Activated naive CD8-positive, alpha-beta T cell (primary cell): ENCODE measurements around the gene PIGM.
"Not testable (repeated sequence)": the region's sequence is repeated elsewhere in the genome, so short reads cannot be mapped to it uniquely, and the experiment has no call there.

Experiments
- H3K27ac Mint-ChIP-seq: one replicate; pipeline ENCODE4 v1.8.0; 2021; ENCODE audit warnings: mixed read lengths
- H3K27me3 Mint-ChIP-seq: one replicate; pipeline ENCODE4 v1.8.0; 2021; ENCODE audit warnings: mixed read lengths
- H3K36me3 Mint-ChIP-seq: one replicate; pipeline ENCODE4 v1.8.0; 2021; ENCODE audit warnings: mixed read lengths
- H3K4me1 Mint-ChIP-seq: one replicate; pipeline ENCODE4 v1.8.0; 2021; ENCODE audit warnings: low read depth, mixed read lengths
- H3K4me3 Mint-ChIP-seq: one replicate; pipeline ENCODE4 v1.8.0; 2021; ENCODE audit warnings: mild to moderate bottlenecking, mixed read lengths
- H3K9me3 Mint-ChIP-seq: one replicate; pipeline ENCODE4 v1.8.0; 2021; ENCODE audit warnings: low read depth, mixed read lengths

The PIGM gene

GRCh38 chr1:160066829-160067745 is 35.3 kb upstream of the PIGM start:
- no peak overlapping the region for H3K27ac Mint-ChIP-seq
- H3K27me3 Mint-ChIP-seq = peaks cover 9% of the 10 kb centered on the region
- no peak overlapping the region for H3K4me3 Mint-ChIP-seq
- H3K4me1 Mint-ChIP-seq = peaks cover 7% of the 10 kb centered on the region
- H3K9me3 Mint-ChIP-seq = no peaks in the 10 kb centered on the region
- no peaks in the 10 kb centered on the region for H3K36me3 Mint-ChIP-seq

DNA sequence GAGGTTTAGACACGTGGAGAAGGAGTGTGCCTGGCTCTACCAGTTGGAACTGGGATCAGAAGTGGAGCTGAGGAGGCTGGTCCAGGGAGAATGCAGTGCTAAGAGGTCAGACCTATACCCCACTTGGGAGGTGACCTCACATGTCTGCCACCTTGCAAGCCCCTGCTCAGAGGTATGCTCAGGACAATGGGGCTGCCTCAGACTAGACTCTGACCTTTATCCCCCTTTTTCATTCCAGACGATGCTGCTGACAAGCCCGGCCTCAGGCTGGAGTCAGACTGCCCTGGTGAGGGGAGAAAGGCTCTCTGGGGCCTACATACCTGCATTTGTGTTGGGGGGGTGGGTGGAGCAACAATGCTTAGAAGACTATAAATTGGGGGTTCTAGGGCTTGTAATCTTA is 33.0 kb upstream of the PIGM start:
- Mint-ChIP-seq H3K4me3 (no peak overlapping the region), H3K36me3 (no peaks in the 10 kb centered on the region), H3K27ac (no peak overlapping the region), H3K4me1 (no peaks in the 10 kb centered on the region), H3K9me3 (no peaks in the 10 kb centered on the region), H3K27me3 (peaks cover 2% of the 10 kb centered on the region)

DNA sequence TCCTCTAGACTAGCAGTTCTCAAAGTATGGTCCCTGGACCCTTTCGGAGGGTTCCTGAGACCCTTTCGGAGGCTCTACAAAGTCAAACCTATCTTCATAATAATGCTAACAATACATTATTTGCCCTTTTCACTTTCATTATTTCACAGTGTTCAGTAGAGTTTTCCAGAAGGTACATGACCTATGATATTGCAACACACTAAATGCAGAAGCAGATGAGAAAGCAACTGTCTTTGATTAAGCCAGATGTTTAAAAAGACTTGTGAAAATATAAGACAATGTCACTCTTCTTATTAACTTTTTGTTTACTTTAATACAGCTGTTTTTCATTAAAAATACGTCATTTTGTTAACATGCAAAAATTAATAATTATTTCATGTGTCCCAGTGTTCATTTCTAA is 32.4 kb upstream of the PIGM start:
- no peaks in the 10 kb centered on the region for H3K9me3 Mint-ChIP-seq

DNA sequence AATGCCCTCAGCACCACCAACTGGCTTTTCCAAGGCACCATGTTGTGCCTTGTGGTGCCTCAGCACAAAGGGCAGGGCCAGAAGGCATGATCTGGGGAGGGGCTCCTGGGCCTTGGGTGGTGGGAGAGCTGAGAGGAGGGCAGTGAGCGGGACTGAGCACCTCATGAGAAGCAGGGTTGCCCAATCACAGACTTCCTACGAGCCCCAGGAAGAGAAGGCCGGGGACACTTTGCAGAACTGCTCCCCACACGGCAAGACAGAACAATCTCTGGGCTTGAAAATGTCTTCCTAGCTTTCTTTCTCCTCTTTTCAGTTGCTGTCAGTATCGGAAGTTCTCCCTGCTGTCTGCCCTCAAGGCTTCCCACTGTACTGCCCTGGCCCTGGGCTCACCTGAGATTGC is 31.4 kb upstream of the PIGM start:
- Mint-ChIP-seq H3K4me1 (no peaks in the 10 kb centered on the region), H3K36me3 (no peaks in the 10 kb centered on the region), H3K4me3 (no peak overlapping the region), H3K9me3 (no peaks in the 10 kb centered on the region), H3K27me3 (peaks cover 6% of the 10 kb centered on the region), H3K27ac (no peak overlapping the region)

More for the DNA sequence above, 32.4 kb upstream of the PIGM start:
- H3K36me3 Mint-ChIP-seq = no peaks in the 10 kb centered on the region
- peaks cover 5% of the 10 kb centered on the region for H3K27me3 Mint-ChIP-seq
- H3K4me3 Mint-ChIP-seq = no peak overlapping the region
- no peak overlapping the region for H3K27ac Mint-ChIP-seq
- no peaks in the 10 kb centered on the region for H3K4me1 Mint-ChIP-seq

DNA sequence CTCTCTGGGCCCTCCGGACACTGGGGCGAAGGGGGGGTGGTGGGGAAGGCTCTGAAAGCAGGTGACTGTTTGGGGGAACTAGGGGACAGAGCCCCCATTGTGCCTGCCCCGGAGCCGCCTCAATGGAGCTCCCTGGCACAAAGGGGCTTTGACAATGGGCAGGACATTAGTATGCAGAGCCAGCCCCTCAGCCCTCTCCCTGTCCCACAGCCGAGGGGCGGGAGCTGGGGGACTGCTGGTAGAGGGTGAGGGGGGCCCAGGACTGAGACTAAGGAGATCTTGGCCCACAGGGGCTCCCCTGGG is 30.4 kb upstream of the PIGM start:
- Mint-ChIP-seq H3K9me3 (no peaks in the 10 kb centered on the region), H3K36me3 (no peaks in the 10 kb centered on the region), H3K27ac (no peak overlapping the region), H3K4me3 (no peak overlapping the region), H3K4me1 (no peaks in the 10 kb centered on the region), H3K27me3 (peaks cover 7% of the 10 kb centered on the region)

- Mint-ChIP-seq H3K27ac (no peak overlapping the region), H3K27me3 (peaks cover 11% of the 10 kb centered on the region)
Observed at GRCh38 chr1:160061369-160062229, 29.8 kb upstream of the PIGM start.

DNA sequence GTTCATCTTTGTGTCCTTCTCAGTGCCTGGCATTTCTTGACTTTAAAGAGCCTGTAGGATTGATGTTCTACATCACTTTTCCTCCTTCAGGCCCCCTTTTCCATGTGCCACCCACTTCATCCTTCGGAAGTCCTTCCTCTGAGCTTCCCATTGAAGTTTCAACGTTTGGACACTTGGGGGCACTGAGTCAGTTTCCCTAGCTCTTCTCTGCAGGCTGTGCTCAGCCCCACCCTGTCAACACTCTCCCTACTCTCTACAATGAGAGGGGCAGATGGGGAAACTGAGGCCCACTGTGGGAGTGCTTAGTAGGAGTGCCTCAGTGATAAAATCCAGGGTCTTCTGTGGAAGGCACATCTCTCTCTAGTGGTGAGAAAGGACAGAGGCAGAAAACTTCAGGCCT is 26.3 kb upstream of the PIGM start:
- H3K9me3 Mint-ChIP-seq = no peaks in the 10 kb centered on the region

More at GRCh38 chr1:160061369-160062229, 29.8 kb upstream of the PIGM start:
- Mint-ChIP-seq H3K36me3 (no peaks in the 10 kb centered on the region), H3K9me3 (no peaks in the 10 kb centered on the region), H3K4me3 (no peak overlapping the region), H3K4me1 (no peaks in the 10 kb centered on the region)

DNA sequence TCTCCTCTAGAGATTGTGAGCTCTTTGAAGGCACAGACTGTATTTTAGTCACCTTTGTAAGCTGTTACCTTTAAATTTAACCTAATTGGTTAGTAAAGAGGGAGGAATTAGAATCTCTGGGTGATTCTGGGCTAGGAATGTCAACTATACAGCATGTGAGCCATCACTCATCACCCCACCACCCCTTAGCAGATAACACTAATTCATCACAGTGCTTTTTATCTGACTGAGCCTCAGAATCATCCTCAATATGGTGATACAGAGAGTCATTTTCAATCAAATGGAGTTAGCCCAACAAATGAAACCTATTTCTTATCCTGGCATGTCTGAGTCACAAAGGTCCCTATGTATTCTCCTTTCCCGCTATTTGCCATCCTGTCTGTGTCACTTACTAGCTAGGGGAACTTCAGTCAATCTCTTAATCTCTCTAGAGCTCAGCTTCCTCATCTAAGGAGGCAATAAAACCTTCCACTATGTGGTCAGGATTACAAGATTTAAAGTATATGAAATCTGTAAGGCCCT is 24.9 kb upstream of the PIGM start:
- H3K9me3 Mint-ChIP-seq = no peaks in the 10 kb centered on the region
- H3K4me1 Mint-ChIP-seq = peaks cover 4% of the 10 kb centered on the region
- H3K4me3 Mint-ChIP-seq = no peak overlapping the region
- H3K27ac Mint-ChIP-seq = no peak overlapping the region
- H3K27me3 Mint-ChIP-seq = peaks cover 26% of the 10 kb centered on the region
- H3K36me3 Mint-ChIP-seq = no peaks in the 10 kb centered on the region

More for the DNA sequence above, 26.3 kb upstream of the PIGM start:
- Mint-ChIP-seq H3K4me3 (no peak overlapping the region), H3K27me3 (peaks cover 26% of the 10 kb centered on the region), H3K4me1 (peaks cover 4% of the 10 kb centered on the region), H3K27ac (no peak overlapping the region), H3K36me3 (no peaks in the 10 kb centered on the region)

DNA sequence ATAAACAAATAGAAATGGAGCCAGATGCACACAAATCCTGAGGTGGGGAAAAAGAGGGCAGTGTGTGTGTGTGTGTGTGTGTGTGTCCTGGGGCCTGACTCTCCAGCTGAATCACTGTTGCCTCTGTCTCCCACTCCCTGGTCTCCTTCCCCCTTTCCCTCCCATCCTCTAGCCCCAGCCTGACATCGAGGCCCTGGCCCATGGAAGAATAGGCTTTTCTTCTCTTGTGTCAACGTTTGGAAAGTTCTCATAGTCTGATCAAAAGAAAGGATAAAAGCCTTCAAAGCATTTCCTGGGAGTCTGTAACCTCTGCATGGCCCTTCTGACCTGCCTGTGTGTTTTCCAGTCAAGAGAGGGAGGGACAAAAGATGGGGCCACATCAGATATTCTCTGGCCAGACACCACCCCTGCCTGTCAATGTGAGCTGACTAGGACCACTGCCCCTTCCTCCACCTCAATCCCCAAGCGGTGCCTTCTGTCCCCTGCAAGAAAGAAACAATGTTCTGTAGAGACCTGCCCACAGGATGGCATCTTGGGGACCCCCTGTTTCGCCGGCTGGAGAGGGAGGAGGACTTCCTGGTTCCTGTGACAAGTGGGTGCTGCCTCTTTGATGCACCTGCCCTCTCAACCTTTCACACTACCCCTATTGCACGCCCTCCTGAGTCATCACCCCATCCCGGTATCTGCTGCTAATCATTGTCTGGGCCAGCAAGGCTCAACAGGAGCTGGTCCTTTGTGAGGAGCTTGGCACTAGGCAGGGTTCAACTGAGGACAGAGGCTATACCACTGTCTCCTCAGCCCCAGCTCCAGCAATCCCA is 22.0 kb upstream of the PIGM start:
- peaks cover 22% of the 10 kb centered on the region for H3K27me3 Mint-ChIP-seq
- no peaks in the 10 kb centered on the region for H3K36me3 Mint-ChIP-seq
- H3K9me3 Mint-ChIP-seq = no peaks in the 10 kb centered on the region
- H3K4me1 Mint-ChIP-seq = peaks cover 4% of the 10 kb centered on the region
- no peak overlapping the region for H3K4me3 Mint-ChIP-seq
- no peak overlapping the region for H3K27ac Mint-ChIP-seq

DNA sequence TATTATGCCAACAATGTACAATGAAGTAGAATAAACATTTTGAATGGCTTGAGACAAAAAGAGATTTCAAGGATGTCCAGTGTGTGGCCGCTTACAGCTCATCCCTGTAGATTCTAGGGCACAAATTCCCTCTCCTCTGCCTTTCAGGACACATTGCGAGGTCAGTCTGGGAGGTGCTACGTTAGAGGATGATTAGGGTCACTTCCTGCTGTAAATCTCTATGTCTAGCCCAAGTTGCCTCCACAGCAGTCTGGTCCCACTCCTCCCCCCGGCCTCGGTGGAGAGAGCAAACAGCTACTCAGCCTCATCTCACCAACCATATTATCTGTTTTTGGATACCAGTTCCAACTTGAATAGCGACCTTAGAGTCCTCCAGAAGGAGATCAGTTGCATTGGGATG is 21.1 kb upstream of the PIGM start:
- H3K36me3 Mint-ChIP-seq = no peaks in the 10 kb centered on the region
- no peak overlapping the region for H3K4me3 Mint-ChIP-seq
- no peaks in the 10 kb centered on the region for H3K9me3 Mint-ChIP-seq
- peaks cover 4% of the 10 kb centered on the region for H3K4me1 Mint-ChIP-seq
- no peak overlapping the region for H3K27ac Mint-ChIP-seq
- peaks cover 23% of the 10 kb centered on the region for H3K27me3 Mint-ChIP-seq

DNA sequence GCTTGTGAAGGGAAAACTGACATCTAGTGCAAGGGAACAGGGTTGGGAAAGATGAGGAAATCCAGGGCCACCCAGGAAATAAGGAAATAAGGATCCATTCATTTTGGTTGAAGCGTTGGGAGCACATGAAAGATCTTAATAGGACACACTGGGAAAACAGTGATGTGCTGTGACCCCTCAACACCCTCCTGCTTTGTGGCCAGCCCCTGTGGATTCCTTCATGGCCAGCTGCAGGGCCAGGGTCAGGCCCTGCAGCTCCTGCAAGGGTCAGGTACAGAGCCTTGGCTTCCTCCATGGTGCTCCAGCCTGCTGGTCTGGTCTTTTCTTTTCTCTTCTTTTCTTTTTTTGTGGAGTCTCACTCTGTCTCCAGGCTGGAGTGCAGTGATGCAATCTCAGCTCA is 18.8 kb upstream of the PIGM start:
- Mint-ChIP-seq H3K9me3 (no peaks in the 10 kb centered on the region), H3K36me3 (no peaks in the 10 kb centered on the region), H3K27me3 (peaks cover 8% of the 10 kb centered on the region)

DNA sequence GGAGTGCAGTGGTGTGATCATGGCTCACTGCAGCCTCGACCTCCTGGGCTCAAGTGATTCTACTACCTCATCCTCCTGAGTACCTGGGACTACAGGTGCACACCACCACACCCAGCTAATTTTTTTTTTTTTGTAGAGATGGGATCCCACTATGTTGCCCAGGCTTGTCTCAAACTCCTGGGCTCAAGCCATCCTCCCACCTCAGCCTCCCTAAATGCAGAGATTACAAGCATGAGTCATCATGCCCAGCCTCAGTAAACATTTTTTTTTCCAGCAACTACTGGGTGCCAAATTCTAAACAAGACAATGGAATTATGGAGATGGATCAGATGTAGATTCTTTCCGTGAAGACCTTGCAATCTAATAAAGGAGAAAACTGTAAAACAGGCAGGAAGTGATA is 18.4 kb upstream of the PIGM start:
- H3K9me3 Mint-ChIP-seq, H3K36me3 Mint-ChIP-seq, H3K27ac Mint-ChIP-seq, H3K4me3 Mint-ChIP-seq, H3K27me3 Mint-ChIP-seq: not testable (repeated sequence)
- peaks cover 15% of the 10 kb centered on the region for H3K4me1 Mint-ChIP-seq

More for the DNA sequence above, 18.8 kb upstream of the PIGM start:
- no peak overlapping the region for H3K27ac Mint-ChIP-seq
- H3K4me1 Mint-ChIP-seq = peaks cover 15% of the 10 kb centered on the region
- H3K4me3 Mint-ChIP-seq = no peak overlapping the region

DNA sequence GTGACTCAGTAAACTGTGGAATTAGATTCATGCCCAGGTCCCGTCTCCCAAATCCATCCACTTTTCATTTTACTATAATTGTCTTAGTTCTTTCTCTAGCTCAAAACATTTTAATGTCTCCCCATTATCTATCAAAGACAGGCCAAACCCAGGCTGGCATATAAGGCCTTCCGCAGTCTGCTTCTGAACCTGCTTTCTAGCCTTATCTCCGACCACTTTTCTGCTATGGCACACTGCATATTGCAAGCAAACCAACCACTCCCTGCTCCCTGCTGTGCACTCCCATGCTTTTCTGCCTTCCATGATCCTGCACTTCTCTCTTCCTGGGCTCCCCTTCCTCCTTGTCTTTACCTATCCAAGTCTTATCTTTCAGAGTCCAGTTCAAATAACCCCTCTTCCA is 17.3 kb upstream of the PIGM start:
- Mint-ChIP-seq H3K36me3 (no peaks in the 10 kb centered on the region), H3K27ac (no peak overlapping the region), H3K27me3 (peaks cover 6% of the 10 kb centered on the region)

GRCh38 chr1:160048335-160048734 is 16.5 kb upstream of the PIGM start:
- peaks cover 11% of the 10 kb centered on the region for H3K4me1 Mint-ChIP-seq
- no peak overlapping the region for H3K27ac Mint-ChIP-seq
- H3K36me3 Mint-ChIP-seq = no peaks in the 10 kb centered on the region
- H3K27me3 Mint-ChIP-seq = peaks cover 6% of the 10 kb centered on the region
- H3K9me3 Mint-ChIP-seq = no peaks in the 10 kb centered on the region
- no peak overlapping the region for H3K4me3 Mint-ChIP-seq

More for the DNA sequence above, 17.3 kb upstream of the PIGM start:
- Mint-ChIP-seq H3K9me3 (no peaks in the 10 kb centered on the region), H3K4me3 (no peak overlapping the region), H3K4me1 (peaks cover 13% of the 10 kb centered on the region)
